K562 (cell line): Measurements from ENCODE around the gene DCST1. TPM values are rescaled to one million over a fixed set of nuclear protein-coding genes. Genes with fewer than 3 reads are reported as not detected.
A peak's percentile ranks its signal among the peaks of the same experiment; 100 is the strongest.

ENCODE experiments used
- ATAC-seq: fragments of 200-7000 bp; cut with Tn5 transposase; 3 replicates; pipeline ENCODE4 v1.9.1; 2020; ENCODE audit warnings: moderate library complexity
- BruUV-seq: library from RNA; stranded (reverse); fragments of 400-500 nt; replicated peaks from 2 replicates; lab custom pipeline; 2021; lab: Mats Ljungman, UMichigan
- CTCF ChIA-PET: fragments of 300-600 bp; formaldehyde crosslinking; extraction: SDS; loops from one replicate; lab custom pipeline; 2021; ENCODE audit warnings: low intra/inter-chr PET ratio; lab: Yijun Ruan, JAX
- POLR2A ChIA-PET: fragments of 300-600, 350-650 bp; sonication (Branson Sonifier 250); formaldehyde crosslinking; extraction: SDS; loops from one replicate; lab custom pipeline; 2021; ENCODE audit warnings: antibody characterized with exemption, inconsistent platforms; lab: Yijun Ruan, JAX
- DNase-seq, 4 experiments: peaks; one replicate each; pipeline versions ENCODE4 v3.0.0 to v3.0.0-alpha.2; 2011 to 2018; ENCODE audit warnings: low spot score in 3 of 4, mixed read lengths in 3 of 4; ENCODE audit errors: extremely low read depth in 1 of 4
- FAIRE-seq: peaks from 2 replicates; lab custom pipeline; 2011; peaks lifted over from hg19 to GRCh38; lab: Jason Lieb, UNC
- H2AFZ ChIP-seq: 2 replicates; pipeline ENCODE4 v1.6.0; 2011; ENCODE audit warnings: low read depth, low read length, control low read depth, inconsistent platforms
- H3K27ac ChIP-seq: fragments of 200-600 bp; 3 replicates; pipeline ENCODE4 v1.8.0; 2011; ENCODE audit warnings: low read depth, mild to moderate bottlenecking, control low read depth, inconsistent platforms, low read length, moderate library complexity, mixed read lengths; ENCODE audit errors: extremely low read depth
- H3K27me3 ChIP-seq, 2 experiments: fragments of 300-600 bp in 1 of 2; 2 replicates in 1 of 2; 3 replicates in 1 of 2; pipeline versions ENCODE4 v1.6.0 to v1.8.0; 2011; ENCODE audit warnings: inconsistent platforms in 2 of 2, low read length in 2 of 2, mild to moderate bottlenecking in 1 of 2, mixed read lengths in 1 of 2, moderate library complexity in 1 of 2; ENCODE audit not compliant: control insufficient read depth in 2 of 2, insufficient read depth in 2 of 2
- H3K36me3 ChIP-seq: fragments of 300-600 bp; 3 replicates; pipeline ENCODE4 v1.8.0; 2011; ENCODE audit warnings: mild to moderate bottlenecking, low read length, inconsistent platforms; ENCODE audit not compliant: control insufficient read depth, insufficient read depth
- H3K4me1 ChIP-seq, 2 experiments: fragments of 200-600 bp in 1 of 2; replicated peaks in 1 of 2; 2 replicates in 1 of 2; 3 replicates in 1 of 2; pipeline versions ENCODE4 v1.5.1 to v1.8.0; 2011; ENCODE audit warnings: inconsistent platforms in 2 of 2, low read length in 2 of 2, mild to moderate bottlenecking in 1 of 2, mixed read lengths in 1 of 2, moderate library complexity in 1 of 2; ENCODE audit not compliant: control insufficient read depth in 2 of 2, insufficient read depth in 2 of 2
- H3K4me2 ChIP-seq: 2 replicates; pipeline ENCODE4 v1.6.1; 2011; ENCODE audit warnings: low read length, control low read depth, inconsistent platforms, mixed read lengths; ENCODE audit not compliant: insufficient read depth
- H3K4me3 ChIP-seq: fragments of 200-600 bp; sonication (generic), shearing (Covaris generic); 2 replicates; pipeline ENCODE4 v1.5.1; 2016; ENCODE audit warnings: control low read depth, inconsistent platforms
- H3K79me2 ChIP-seq: fragments of 200-600 bp; 3 replicates; pipeline ENCODE4 v1.8.0; 2011; ENCODE audit warnings: low read length, inconsistent platforms; ENCODE audit not compliant: control insufficient read depth, insufficient read depth
- H3K9ac ChIP-seq, 2 experiments: 2 replicates each; pipeline versions ENCODE4 v1.6.0 to v1.6.1; 2011; ENCODE audit warnings: low read depth in 2 of 2, low read length in 2 of 2, control low read depth in 1 of 2, inconsistent platforms in 1 of 2, mild to moderate bottlenecking in 1 of 2, mixed read lengths in 1 of 2; ENCODE audit not compliant: insufficient read depth in 1 of 2
- H3K9me1 ChIP-seq: one replicate; pipeline ENCODE4 v1.6.0; 2011; ENCODE audit warnings: inconsistent platforms, mild to moderate bottlenecking, low read length, moderate library complexity; ENCODE audit not compliant: control insufficient read depth, insufficient read depth
- H3K9me3 ChIP-seq: replicated peaks from 2 replicates; pipeline ENCODE4 v1.5.1; 2011; ENCODE audit warnings: low read depth, low read length, inconsistent platforms; ENCODE audit not compliant: control insufficient read depth, insufficient read depth
- H4K20me1 ChIP-seq: replicated peaks from 2 replicates; pipeline ENCODE4 v1.6.1; 2011; ENCODE audit warnings: low read length, inconsistent platforms, mixed read lengths; ENCODE audit not compliant: control insufficient read depth, insufficient read depth
- CBFA2T2 ChIP-seq: fragments of 450-650 bp; conservative IDR thresholded peaks from 2 replicates; pipeline ENCODE4 v1.6.1; 2017; ENCODE audit warnings: mild to moderate bottlenecking
- CCNT2 ChIP-seq: IDR thresholded peaks from 2 replicates; pipeline ENCODE4 v1.6.1; 2011; ENCODE audit warnings: borderline replicate concordance, low read depth, mild to moderate bottlenecking, moderate library complexity, mixed read lengths, low read length; ENCODE audit not compliant: insufficient read length; ENCODE audit errors: extremely low read depth
- CTCF ChIP-seq, 3 experiments: IDR thresholded peaks in 2 of 3; conservative IDR thresholded peaks in 1 of 3; 2 replicates each; pipeline ENCODE4 v1.5.1; 2011 to 2012; ENCODE audit warnings: low read length in 3 of 3, mild to moderate bottlenecking in 3 of 3, control low read depth in 2 of 3, improper control_type of control experiment in 1 of 3, inconsistent platforms in 1 of 3, low read depth in 1 of 3, mixed read lengths in 1 of 3, moderate library complexity in 1 of 3; ENCODE audit not compliant: insufficient read depth in 2 of 3
- GATA2 ChIP-seq: sonication (generic); formaldehyde crosslinking; IDR thresholded peaks from 2 replicates; pipeline ENCODE4 v1.4.0; 2020; ENCODE audit warnings: mild to moderate bottlenecking, missing genetic modification reagents
- KHSRP ChIP-seq: fragments of 450-650 bp; IDR thresholded peaks from 2 replicates; pipeline ENCODE4 v1.6.1; 2017
- KLF16 ChIP-seq: IDR thresholded peaks from 2 replicates; pipeline ENCODE4 v1.6.1; 2016; ENCODE audit warnings: antibody characterized with exemption
- MCM3 ChIP-seq: fragments of 450-650 bp; IDR thresholded peaks from 2 replicates; pipeline ENCODE4 v1.6.1; 2016
- MIER1 ChIP-seq: fragments of 450-650 bp; IDR thresholded peaks from 2 replicates; pipeline ENCODE4 v1.6.1; 2016; ENCODE audit warnings: antibody characterized with exemption, mild to moderate bottlenecking, low read depth
- SMAD4 ChIP-seq: fragments of 250-450 bp; sonication (Bioruptor Pico); conservative IDR thresholded peaks from 2 replicates; pipeline ENCODE4 v1.8.0; 2021; ENCODE audit warnings: inconsistent platforms, mild to moderate bottlenecking, moderate library complexity
- SOX6 ChIP-seq: fragments of 450-650 bp; IDR thresholded peaks from 2 replicates; pipeline ENCODE4 v1.6.1; 2014; ENCODE audit warnings: mild to moderate bottlenecking
- SRF ChIP-seq, 2 experiments: fragments of 250-450, 450-650 bp in 1 of 2; sonication (Bioruptor Pico) in 1 of 2; sonication (generic) in 1 of 2; formaldehyde crosslinking; IDR thresholded peaks; 2 replicates each; pipeline versions ENCODE4 v1.5.0 to v1.5.1; 2020 to 2022; ENCODE audit warnings: mild to moderate bottlenecking in 1 of 2, missing genetic modification reagents in 1 of 2
- TBL1XR1 ChIP-seq, 2 experiments: IDR thresholded peaks; 2 replicates each; pipeline ENCODE4 v1.6.1; 2012; ENCODE audit warnings: improper control_type of control experiment in 2 of 2, low read length in 2 of 2, mild to moderate bottlenecking in 1 of 2
- TRIM24 ChIP-seq, 2 experiments: fragments of 450-650 bp; IDR thresholded peaks; 2 replicates each; pipeline ENCODE4 v1.6.1; 2016
- WHSC1 ChIP-seq: IDR thresholded peaks from one replicate; pipeline ENCODE4 v1.6.1; 2012; ENCODE audit warnings: low read length, control low read depth, inconsistent platforms
- ZNF408 ChIP-seq: fragments of 250-450 bp; sonication (Bioruptor Pico); IDR thresholded peaks from 2 replicates; pipeline ENCODE4 v1.4.0; 2020; ENCODE audit warnings: low read depth, mild to moderate bottlenecking, moderate library complexity
- ZNF507 ChIP-seq: conservative IDR thresholded peaks from 2 replicates; pipeline ENCODE4 v1.6.1; 2017; ENCODE audit warnings: missing genetic modification characterization, missing compliant biosample characterization
- WGBS: fragments of 100-300 bp; shearing (Covaris generic); methylation state at CpG from one replicate; pipeline ENCODE4 v1.1.6; 2016; ENCODE audit warnings: low coverage, mixed read lengths; ENCODE audit not compliant: insufficient coverage; ENCODE audit errors: missing lambda C conversion rate; 5-methylcytosine and 5-hydroxymethylcytosine counted together
- in situ Hi-C: fragments of 300-500 bp; cut with MboI; formaldehyde crosslinking; loops from 4 replicates; pipeline ENCODE4 v1.15.0; 2018; ENCODE audit warnings: inconsistent platforms, mixed read lengths
- intact Hi-C: fragments of 100-400 bp; cut with micrococcal nuclease; formaldehyde crosslinking; loops from 2 replicates; pipeline ENCODE4 v1.14.2; 2022
- polyA plus RNA-seq, 8 experiments: library from polyadenylated mRNA; depleted of rRNA in 4 of 8; stranded (reverse) in 5 of 8; unstranded in 3 of 8; fragments of >200 nt; fragmentation: Nextera tagmentation in 2 of 8; fragmentation: Illumina TruSeq in 1 of 8; extraction: Ambion mirVana in 2 of 8; extraction: Trizol in 1 of 8; gene quantifications; 2 replicates each; pipeline versions ENCODE4 v1.2.1 to v1.2.3, GENCODE V29; 2011 to 2014; ENCODE audit warnings: inconsistent platforms in 1 of 8, missing spikeins in 1 of 8
- total RNA-seq, 7 experiments: library from RNA; depleted of rRNA in 6 of 7; stranded (reverse); fragments of >200 nt in 6 of 7; fragmentation: Illumina TruSeq in 2 of 7; extraction: Trizol in 2 of 7; gene quantifications; 2 replicates each; pipeline versions ENCODE4 v1.2.1 to v1.2.3, GENCODE V29; 2011 to 2021; ENCODE audit warnings: low replicate concordance in 1 of 7

Gene DCST1
- total and polyA plus RNA-seq, 9 of the 15 experiments (the other 6 are each of a cell fraction or from before 2014, with no cell fraction given): not detected

DNA sequence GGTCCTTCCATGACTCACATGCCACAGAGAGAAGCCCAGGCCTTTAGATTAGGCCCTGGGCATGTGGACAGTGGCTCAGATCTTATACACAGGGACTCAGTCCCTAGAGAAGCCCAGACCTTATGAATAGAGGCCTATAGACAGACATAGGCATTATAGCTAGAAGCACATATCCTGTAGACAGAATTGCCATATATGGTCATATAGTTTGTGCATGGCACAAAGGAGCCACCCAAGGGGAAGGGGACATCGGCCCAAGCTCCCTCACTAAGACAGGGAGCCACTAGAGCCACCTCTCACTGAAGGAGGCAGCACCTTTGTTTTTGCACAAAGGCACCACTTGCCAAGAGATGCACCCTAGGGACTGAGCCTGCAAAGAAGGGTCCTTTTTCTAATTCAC is 42.7 kb downstream of the DCST1 start:
- POLR2A ChIA-PET: interaction anchor here (0.5 kb wide), 1 partner anchor 18 kb away, joined by 4 read pairs; no protein-coding TSS in a partner anchor

GRCh38 chr1:155077346-155077745 is 43.7 kb downstream of the DCST1 start:
- peak; percentile 14; the same call in 2 of the 3 replicates for ATAC-seq
- FAIRE-seq: peak; percentile 76
- Histone ChIP-seq H3K9ac (peak overlapping the region; percentile 52 to 88; a peak in 3 of 4 replicates), H3K4me2 (peak overlapping the region; percentile 66), H3K4me3 (no peak overlapping the region), H3K27me3 (peaks cover 3 to 8% of the 10 kb centered on the region in 2 experiments; a peak in 2 of 5 replicates), H3K79me2 (peaks cover 3% of the 10 kb centered on the region; the same call in 2 of the 3 replicates), H3K9me3 (no peaks in the 10 kb centered on the region), H3K36me3 (no peaks in the 10 kb centered on the region), H3K27ac (peak overlapping the region; percentile 34; the same call in 2 of the 3 replicates), H3K4me1 (peaks cover 40 to 57% of the 10 kb centered on the region in 2 experiments), H3K9me1 (peaks cover 6% of the 10 kb centered on the region), H2AFZ (peak overlapping the region; percentile 87; the same call in 1 of the 2 replicates), H4K20me1 (peaks cover 8% of the 10 kb centered on the region; the same call in 1 of the 2 replicates)
- in situ Hi-C loops (no loop called here), intact Hi-C loops (loop anchor here (5.0 kb wide), 1 partner anchor 75 kb away; the partner anchor contains the start of gene ZBTB7B)
- POLR2A ChIA-PET: interaction anchor here (0.5 to 1.7 kb wide), 2 partner anchors 25 to 96 kb away, joined by 3 to 5 read pairs; partner anchors contain the start of gene KRTCAP2
- CTCF ChIA-PET: interaction anchor here (0.6 to 9.0 kb wide), 2 partner anchors 15 to 1123 kb away, joined by 3 to 153 read pairs; partner anchors contain the start of gene EFNA4
- 6% methylated on average over 3 of the region's 3 CpGs for WGBS
- no TSS peak for BruUV-seq
- peak; percentile 60 to 74 (median 62) for DNase-seq
- TF ChIP-seq CBFA2T2 (peak; percentile 63), ZNF408 (CRISPR knock-in tag) (no peak), CCNT2 (no peak), MCM3 (no peak), CTCF (IDR thresholded peaks at IDR 0.05 in 2 of 3, conservative IDR thresholded peaks at IDR 0.05 in 1 of 3; ENCODE audit: insufficient read depth in 2 of 3, low read depth in 1 of 3, low read length in 3 of 3) (no peak), KLF16 (peak; percentile 35; the same call in 1 of the 2 replicates), ZNF507 (tag) (no peak), GATA2 (peak; percentile 70), SMAD4 (CRISPR knock-in tag) (no peak; the same call in 1 of the 2 replicates), KHSRP (no peak), WHSC1 (no peak), TRIM24 (IDR thresholded peaks at IDR 0.05) (no peak), TBL1XR1 (IDR thresholded peaks at IDR 0.05; ENCODE audit: low read length in 2 of 2) (no peak), SOX6 (0 out of 2 replicates have a peak, but pooled peaks have one; percentile 14)

More for the DNA sequence above, 42.7 kb downstream of the DCST1 start:
- Histone ChIP-seq H3K4me3 (no peak overlapping the region), H3K9me1 (peaks cover 6% of the 10 kb centered on the region), H3K4me2 (no peak overlapping the region), H4K20me1 (peaks cover 5% of the 10 kb centered on the region; the same call in 1 of the 2 replicates), H3K36me3 (no peaks in the 10 kb centered on the region), H3K79me2 (peaks cover 3% of the 10 kb centered on the region; the same call in 2 of the 3 replicates), H3K27ac (no peak overlapping the region), H3K9me3 (no peaks in the 10 kb centered on the region), H3K9ac (peak overlapping the region in 1 of 2 experiments; percentile 23; a peak in 1 of 4 replicates), H2AFZ (no peak overlapping the region), H3K4me1 (peaks cover 43 to 57% of the 10 kb centered on the region in 2 experiments), H3K27me3 (peaks cover 0 to 5% of the 10 kb centered on the region in 2 experiments; a peak in 2 of 5 replicates)
- ATAC-seq (no peak), DNase-seq (no peak), FAIRE-seq (no peak)
- in situ Hi-C loops (no loop called here), intact Hi-C loops (loop anchor here (5.0 kb wide), 1 partner anchor 74 kb away; the partner anchor contains the start of gene ZBTB7B)
- 70% methylated on average over 1 of the region's 1 CpG for WGBS
- CTCF ChIA-PET: no interaction called here
- TF ChIP-seq SRF (CRISPR knock-in tag; IDR thresholded peaks at IDR 0.05): peak; percentile 69 to 94; a peak in 3 of 4 replicates
- TF ChIP-seq MIER1: no peak
- no TSS peak for BruUV-seq
